GM18861 (cell line): ENCODE measurements around the gene KCNH3.

Source experiments
- ATAC-seq: cut with Tn5 transposase; IDR thresholded peaks from one replicate; pipeline ENCODE4 v1.9.1; 2021; ENCODE audit not compliant: unreplicated experiment

The KCNH3 gene

DNA sequence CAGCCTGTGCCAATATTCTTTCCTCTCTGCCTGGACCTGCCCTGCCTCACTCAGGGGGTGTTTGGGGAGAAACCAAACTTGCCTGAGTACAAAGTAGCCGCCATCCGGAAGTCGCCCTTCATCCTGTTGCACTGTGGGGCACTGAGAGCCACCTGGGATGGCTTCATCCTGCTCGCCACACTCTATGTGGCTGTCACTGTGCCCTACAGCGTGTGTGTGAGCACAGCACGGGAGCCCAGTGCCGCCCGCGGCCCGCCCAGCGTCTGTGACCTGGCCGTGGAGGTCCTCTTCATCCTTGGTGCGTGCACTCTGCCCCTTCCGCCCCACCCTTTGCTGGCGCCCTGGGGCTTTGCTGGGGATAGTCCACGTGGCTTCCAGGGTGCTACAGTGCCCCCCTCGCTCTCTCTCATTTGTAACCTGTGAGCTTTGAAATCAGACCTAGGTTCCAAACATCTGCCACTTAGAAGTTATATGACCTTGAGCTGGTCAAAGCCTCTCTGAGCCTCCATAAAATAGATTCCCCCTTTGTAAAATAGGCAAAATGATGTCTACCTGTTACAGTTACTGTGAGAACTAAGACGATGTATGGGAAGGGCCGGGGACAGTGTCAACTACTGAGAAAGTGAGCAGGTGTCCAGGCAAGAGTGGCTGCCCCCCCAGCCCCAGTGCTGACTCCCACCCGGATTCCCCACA lies 4.5 kb downstream of the KCNH3 start:
- ATAC-seq = no peak

DNA sequence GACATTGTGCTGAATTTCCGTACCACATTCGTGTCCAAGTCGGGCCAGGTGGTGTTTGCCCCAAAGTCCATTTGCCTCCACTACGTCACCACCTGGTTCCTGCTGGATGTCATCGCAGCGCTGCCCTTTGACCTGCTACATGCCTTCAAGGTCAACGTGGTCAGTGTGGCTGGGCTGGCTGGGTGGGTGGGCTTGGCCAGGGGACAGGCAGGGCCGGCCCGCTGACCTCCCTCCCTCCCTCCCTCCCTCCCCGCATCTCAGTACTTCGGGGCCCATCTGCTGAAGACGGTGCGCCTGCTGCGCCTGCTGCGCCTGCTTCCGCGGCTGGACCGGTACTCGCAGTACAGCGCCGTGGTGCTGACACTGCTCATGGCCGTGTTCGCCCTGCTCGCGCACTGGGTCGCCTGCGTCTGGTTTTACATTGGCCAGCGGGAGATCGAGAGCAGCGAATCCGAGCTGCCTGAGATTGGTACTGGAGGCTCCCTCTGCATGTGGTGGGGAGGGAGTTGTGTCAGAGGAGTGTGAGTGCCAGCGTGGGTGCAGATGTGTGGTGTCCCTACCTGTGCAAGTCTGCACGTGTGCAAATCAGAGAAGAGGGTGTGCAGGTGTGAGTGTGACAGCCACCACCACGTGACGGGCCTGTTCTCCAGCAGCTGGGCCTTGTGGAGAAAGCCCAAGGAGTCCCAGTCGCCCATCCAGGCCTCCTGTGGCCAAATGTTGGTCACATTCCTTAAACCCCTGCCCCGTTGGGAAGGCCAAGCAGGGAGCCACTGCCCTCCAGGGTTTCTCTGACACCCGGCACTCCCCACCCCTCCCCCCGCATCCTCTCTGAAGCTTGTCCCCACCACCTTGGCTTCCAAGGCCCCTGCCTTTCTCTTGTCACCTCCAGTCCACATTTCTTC lies 5.3 kb downstream of the KCNH3 start:
- no peak for ATAC-seq

DNA sequence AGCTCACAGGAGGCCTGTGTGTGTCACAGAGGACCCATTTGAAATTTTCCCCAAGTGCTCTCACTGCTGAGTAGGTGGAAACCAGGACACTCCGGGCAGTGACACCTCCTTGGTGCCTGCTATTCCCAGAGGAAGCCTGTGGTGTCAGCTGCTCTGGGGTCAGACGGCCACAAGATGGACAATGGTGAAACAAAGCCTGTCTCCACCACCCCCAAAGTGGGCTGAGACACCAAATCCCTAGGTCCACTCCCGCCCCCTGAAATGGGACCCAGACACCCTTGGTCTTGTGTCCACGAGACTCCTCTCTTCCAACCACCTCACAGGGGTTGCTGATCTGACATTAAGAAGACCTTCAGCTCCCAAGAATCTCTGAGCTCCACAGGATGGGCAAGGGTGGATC lies 7.0 kb downstream of the KCNH3 start:
- no peak for ATAC-seq

DNA sequence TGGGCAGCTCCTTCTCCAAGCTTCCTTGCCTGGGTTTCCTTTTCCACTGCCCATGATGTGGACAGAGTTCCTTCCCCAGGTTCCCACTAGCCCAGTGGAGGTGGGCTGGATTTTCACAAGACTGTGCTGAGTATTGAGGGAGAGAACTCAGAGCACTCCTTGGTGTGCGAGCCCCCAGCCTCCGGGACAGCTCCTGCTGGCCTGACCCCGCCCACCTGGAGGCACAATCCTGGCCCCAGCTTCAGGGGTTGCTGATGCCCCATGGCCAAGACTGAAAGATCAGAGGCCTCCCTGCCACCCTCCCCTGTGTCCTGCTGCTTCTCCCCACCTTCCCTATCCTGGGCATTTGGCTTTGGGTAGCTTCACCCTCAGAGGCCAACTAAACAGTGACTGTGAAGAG lies 7.7 kb downstream of the KCNH3 start:
- ATAC-seq = no peak

DNA sequence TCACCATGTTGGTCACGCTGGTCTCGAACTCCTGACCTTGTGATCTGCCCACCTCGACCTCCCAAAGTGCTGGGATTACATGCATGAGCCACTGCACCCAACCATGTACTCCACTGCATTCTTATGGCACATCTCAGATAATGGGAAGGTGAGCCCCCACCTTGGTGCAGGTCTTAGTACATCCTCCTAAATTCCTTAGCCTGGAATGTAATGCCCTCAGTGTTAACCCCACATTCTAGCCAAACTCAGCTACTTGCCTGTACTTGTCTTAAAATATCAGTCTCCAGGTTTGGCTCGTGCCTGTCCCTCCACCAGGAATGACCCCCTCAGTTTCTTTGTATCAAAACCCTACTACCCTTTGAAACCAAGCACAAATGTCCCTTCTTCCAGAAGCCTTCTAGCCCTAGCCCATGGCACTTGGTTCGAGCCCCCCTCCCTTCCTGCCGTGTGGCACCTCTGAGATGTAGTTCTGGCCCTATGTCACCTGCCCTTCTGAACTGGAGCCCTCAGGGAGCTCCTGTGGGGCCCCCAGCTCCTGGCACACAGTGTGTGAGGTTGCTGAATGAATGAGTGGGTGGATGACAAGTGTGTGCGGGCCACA lies 8.4 kb downstream of the KCNH3 start:
- no peak for ATAC-seq

DNA sequence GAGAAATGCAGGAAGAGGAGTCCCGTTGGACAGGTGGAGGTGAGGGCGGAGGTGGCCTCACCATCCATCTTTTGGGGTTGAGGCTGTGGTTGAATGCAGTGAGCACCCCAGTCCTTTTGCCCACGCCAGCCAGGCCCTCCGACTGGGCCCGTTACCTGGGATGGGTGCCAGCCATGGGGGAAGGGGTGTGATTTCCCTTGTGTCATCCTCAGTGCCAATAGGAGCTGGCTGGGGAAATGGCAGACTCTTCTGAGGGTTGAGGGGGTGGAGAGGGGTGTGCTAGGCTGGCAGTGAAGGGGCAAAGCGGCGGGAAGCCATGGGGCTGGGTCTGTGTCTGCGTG lies 9.6 kb downstream of the KCNH3 start:
- no peak for ATAC-seq

DNA sequence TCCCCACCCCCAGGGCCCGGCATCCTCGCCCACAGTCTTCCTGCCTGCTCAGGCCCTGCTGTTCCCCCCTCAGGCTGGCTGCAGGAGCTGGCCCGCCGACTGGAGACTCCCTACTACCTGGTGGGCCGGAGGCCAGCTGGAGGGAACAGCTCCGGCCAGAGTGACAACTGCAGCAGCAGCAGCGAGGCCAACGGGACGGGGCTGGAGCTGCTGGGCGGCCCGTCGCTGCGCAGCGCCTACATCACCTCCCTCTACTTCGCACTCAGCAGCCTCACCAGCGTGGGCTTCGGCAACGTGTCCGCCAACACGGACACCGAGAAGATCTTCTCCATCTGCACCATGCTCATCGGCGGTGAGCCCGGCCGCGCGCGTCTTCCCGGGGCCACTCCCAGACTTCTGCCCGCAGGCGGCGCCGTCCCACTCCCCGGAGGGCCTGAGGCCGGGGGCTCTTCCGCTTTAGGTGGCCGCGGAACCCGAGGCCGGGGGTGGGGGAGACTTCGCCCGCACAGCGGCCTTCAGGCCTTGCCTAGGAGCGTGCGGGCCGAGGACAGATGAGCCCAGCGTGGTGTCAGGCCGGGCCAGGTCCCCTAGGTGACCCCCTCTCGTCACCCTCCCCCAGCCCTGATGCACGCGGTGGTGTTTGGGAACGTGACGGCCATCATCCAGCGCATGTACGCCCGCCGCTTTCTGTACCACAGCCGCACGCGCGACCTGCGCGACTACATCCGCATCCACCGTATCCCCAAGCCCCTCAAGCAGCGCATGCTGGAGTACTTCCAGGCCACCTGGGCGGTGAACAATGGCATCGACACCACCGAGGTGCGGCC lies 10.2 kb downstream of the KCNH3 start:
- no peak for ATAC-seq

DNA sequence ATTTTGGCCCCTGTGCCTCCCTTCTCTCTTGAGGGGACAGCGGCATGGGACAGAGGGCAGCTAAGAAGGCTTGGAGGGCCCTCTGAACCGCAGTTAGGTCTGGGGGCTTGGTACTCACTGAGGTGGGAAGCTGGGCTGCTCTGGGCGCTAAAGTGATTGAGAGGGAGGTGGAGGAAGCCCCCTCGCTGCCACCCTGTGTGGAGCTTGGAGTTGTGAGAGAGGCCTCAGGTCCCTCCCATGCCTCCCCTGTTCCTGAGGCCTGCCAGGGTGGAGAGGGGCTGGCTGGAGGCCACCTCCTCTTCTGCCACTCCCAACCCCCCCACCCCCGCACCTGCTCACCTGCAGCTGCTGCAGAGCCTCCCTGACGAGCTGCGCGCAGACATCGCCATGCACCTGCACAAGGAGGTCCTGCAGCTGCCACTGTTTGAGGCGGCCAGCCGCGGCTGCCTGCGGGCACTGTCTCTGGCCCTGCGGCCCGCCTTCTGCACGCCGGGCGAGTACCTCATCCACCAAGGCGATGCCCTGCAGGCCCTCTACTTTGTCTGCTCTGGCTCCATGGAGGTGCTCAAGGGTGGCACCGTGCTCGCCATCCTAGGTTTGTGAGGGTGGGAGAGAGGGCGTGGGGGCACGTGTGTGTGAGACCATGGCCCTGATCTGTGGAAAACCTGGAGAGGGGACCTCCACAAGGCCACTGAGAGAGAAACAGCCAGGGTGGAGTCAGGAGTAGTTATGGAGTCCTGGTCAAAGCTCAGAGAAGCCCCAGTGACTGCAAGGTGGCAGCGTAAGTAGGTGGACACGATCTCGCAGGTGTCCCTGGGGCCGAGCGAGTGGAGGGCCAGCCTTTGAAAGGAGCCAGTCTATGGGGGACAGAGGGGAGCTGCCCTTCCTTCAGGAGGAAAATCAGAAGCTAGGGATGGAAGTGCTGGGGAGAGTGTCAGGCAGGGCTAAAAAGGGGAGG lies 11.2 kb downstream of the KCNH3 start:
- ATAC-seq = no peak

DNA sequence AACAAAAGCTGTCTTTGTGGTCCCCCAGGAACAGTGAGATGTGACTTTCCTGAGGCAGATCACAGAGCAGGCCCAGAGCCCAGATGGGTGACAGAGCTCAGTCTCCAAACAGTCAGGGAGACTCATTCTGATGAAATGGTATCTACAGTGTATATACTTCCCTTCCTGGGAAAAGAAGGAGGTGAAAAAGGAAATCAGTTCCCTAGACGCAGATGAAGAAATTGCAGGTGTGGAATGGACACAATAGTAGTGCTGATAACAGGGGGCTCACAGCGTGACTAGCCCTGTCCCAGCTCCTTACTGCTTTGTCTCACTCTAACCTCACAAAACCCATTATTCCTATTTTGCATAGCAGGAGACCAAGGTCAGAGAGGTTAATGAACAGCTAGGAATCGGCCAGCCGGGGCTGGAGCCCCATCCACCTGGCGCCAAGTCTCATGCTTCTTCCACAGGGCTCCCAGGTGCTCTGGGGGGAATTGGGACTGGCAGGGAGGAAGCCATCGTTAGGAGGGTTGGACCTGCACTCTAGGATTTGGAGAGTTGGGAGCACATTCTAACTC lies 11.9 kb downstream of the KCNH3 start:
- no peak for ATAC-seq

DNA sequence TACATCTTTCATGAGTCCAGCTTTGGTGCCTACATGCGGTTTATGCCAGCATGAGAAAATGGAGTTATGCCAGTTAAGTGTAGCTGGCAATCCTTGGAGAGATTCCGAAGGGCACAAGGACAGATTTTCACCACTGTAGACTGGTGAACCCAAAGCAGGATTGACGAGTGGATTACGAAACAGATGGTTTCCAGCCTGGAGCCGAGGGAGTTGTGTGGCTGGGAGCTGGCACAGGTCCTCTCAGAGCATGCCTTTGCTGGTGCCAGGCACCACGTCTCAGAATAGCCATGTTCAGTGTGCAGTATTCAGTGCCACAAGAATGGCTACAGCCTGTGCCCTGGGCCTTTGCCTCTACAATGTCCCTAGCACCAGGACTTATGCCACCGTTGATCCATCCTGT lies 13.2 kb downstream of the KCNH3 start:
- ATAC-seq = no peak

DNA sequence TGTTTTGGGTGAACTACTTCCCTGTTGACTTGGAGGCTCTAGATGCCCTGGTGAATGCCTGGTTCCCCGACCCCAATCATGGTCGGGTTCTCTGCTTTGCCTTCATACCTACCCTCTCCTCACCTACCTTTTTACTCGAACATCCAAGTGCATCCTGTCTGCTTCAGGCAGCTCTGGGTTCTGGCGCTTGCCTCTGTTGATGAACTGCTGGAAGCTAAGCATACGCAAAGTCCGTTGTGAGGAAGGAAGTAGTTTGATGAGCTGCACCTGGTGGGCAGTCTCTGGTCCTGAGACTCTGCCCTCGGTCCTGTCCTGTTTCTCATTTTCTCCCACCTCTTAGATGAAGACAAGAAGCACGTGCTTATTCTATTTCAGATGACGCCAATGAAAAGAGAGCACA lies 13.6 kb downstream of the KCNH3 start:
- no peak for ATAC-seq

DNA sequence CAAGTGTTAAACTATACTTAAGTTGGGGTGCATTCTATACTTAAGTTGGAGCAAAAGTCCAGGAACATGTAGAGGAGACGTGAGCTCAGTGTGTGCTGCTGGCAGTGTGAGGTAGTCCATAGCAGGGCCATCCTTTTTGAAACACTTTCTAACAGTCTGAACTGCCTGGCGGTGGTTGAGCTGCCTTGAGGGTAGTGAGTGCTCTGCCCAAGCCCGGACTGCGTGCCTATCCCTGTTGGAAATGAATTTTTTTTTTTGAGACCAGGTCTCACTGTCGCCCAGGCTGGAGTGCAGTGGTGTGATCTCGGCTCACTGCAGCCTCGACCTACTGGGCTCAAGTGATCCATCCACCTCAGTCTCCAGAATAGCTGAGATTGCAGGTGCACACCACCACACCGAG lies 14.1 kb downstream of the KCNH3 start:
- ATAC-seq = no peak

DNA sequence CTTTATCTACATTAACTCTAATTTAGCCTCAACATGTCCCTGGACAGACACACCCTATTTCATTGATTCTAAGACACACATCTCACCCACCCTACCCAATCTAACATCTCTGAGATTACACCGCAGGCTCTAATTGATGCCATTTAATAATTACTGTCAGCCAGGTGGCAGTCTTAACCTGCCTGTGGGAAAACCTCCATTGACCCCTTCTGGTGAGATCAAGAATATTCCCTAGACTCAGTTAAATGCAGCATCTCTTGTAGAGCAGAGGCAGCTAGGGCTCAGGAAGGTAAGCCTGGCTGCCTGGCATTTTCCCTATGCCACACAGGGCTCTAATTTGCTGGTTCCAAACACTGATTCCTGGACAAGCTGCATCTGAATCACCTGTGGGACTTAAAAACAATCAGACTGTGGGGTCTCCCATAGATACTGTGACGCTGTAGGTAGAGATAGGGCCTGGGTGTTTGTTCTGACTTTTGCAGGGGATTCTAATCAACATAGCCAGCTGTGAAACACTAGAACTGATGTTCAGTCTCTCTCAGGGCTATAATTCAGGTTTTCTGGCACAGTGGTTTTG lies 14.8 kb downstream of the KCNH3 start:
- ATAC-seq = no peak

DNA sequence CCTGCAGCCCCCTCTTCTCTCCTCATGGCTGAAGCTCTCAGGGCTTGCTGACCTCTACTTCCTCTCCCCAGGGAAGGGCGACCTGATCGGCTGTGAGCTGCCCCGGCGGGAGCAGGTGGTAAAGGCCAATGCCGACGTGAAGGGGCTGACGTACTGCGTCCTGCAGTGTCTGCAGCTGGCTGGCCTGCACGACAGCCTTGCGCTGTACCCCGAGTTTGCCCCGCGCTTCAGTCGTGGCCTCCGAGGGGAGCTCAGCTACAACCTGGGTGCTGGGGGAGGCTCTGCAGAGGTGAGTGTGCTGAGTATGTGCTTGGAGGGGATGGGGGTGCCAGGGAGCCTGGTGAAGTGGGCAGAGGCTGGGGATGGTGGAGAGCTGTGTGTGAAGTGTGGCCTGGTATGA lies 15.4 kb downstream of the KCNH3 start:
- no peak for ATAC-seq

DNA sequence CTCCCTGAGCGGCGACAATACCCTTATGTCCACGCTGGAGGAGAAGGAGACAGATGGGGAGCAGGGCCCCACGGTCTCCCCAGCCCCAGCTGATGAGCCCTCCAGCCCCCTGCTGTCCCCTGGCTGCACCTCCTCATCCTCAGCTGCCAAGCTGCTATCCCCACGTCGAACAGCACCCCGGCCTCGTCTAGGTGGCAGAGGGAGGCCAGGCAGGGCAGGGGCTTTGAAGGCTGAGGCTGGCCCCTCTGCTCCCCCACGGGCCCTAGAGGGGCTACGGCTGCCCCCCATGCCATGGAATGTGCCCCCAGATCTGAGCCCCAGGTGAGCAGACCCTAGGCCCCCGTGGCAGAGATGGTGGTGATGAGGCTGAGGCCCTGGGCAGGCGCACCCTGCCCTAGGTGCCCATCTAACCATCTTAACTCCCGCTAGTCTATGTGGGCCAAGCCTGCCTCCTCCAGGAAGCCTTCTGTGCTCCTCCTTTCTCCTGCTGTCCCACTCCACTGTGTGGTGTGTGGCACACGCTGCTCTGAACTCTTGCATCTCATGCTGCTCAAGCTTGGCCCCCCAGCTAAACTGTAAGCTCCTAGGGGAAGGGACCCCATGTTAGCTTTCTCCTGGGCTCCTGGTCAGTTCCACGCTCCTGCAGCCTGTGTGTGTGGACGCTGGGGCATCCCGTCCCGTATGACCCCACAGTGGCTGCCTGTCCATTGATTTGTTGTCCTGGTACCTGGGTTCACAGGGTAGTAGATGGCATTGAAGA lies 17.0 kb downstream of the KCNH3 start:
- ATAC-seq = no peak

DNA sequence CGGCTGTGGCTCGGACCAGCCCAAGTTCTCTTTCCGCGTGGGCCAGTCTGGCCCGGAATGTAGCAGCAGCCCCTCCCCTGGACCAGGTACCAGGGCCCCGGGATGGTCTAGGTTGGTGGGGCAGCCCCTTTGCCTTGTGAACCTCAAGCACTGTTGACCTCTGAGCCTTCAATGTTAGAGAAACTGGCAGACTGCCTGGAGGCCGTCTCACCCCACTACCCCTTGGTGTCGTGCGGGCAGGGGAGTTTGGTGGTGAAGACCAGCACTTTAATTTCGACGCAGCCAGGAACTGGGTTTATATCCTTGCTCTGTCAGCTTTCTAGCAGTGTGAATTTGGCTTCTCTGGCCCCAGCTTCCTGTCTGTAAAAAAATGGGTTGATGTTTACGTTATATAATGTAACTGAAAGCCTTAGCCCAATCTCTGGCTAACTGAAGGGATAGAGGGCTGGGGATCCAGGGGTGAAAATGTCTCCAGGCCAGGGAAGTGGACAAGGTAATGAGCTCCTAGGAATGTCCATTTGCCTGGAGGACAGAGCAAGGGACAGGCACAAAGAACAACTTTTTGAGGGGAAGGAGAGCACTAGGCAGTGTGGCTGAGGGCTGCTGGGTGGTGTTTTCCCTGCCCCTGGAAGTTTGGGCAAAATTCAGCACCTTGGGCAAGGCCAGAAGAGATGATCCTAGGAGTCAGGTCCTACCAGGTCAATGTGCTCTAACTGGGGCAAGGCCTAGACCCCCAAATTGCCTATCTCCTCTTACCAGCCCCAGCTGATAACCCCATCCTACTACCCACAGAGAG lies 17.8 kb downstream of the KCNH3 start:
- ATAC-seq = no peak

DNA sequence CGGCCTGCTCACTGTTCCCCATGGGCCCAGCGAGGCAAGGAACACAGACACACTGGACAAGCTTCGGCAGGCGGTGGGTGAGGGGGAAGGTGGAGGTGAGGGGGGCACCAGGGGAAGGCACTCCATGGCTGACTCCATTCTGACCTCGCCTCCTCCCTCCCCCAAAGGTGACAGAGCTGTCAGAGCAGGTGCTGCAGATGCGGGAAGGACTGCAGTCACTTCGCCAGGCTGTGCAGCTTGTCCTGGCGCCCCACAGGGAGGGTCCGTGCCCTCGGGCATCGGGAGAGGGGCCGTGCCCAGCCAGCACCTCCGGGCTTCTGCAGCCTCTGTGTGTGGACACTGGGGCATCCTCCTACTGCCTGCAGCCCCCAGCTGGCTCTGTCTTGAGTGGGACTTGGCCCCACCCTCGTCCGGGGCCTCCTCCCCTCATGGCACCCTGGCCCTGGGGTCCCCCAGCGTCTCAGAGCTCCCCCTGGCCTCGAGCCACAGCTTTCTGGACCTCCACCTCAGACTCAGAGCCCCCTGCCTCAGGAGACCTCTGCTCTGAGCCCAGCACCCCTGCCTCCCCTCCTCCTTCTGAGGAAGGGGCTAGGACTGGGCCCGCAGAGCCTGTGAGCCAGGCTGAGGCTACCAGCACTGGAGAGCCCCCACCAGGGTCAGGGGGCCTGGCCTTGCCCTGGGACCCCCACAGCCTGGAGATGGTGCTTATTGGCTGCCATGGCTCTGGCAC lies 18.5 kb downstream of the KCNH3 start:
- ATAC-seq = no peak

DNA sequence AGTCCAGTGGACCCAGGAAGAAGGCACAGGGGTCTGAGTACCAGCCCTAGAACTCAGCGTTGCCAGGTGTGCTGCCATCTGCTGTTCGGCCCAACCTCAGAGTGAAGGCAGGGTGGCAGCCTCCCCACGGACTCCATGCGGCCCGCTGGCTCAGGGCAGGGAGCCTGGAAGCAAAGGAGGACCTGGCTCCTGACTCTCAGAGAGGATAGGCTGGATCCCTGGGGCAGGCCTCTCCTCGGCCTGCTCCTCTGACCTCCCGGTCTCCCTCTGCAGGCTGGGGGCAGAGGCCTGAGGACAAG lies 19.0 kb downstream of the KCNH3 start:
- no peak for ATAC-seq
